HG02623 (cell line): Measurements from ENCODE around the gene NCBP3.
A peak's percentile ranks its signal among the peaks of the same experiment; 100 is the strongest.

Experiments used
- ATAC-seq: cut with Tn5 transposase; IDR thresholded peaks from one replicate; pipeline ENCODE4 v1.9.1; 2021; ENCODE audit warnings: moderate library complexity; ENCODE audit not compliant: unreplicated experiment

The NCBP3 gene

DNA sequence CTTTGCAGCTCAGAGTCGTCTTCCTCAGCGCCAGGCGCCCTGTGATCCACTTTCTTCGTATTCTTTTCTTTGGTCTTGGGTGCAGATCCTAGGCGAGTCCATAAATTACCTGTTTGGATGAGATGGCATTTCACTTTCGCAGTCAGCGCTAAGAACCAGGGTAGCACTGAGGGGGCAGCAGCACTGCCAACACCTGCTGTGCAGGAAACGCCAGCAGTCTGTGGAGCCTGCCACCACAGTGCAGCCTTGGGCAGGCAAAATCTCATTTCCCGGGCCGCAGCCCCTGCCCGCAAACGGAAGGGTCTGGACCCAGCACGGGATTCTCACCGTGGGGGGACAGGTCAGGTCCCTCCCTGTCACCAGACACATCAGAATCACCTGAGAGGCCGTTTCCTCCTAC is 32.9 kb downstream of the NCBP3 start:
- no peak for ATAC-seq

DNA sequence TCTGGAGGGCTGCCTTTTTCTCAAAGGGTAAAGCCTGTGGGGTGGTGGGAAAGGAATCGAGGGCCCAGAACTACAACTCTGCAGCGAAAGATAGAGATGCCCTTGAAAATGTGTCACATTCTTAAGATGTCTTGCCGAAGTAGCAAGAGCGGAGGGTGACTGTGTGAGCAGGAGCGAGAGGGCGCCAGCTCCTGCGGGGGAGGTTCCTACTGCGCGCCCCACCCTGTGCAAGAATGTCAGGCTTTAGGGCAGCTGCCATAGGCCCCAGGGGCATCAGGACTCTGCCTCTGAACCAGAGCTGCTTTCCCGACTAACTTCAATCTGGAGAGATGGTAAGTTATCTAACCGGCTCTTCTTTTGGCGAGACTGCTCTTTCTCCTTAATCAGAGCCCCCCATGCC is 33.3 kb downstream of the NCBP3 start:
- ATAC-seq, result no peak

DNA sequence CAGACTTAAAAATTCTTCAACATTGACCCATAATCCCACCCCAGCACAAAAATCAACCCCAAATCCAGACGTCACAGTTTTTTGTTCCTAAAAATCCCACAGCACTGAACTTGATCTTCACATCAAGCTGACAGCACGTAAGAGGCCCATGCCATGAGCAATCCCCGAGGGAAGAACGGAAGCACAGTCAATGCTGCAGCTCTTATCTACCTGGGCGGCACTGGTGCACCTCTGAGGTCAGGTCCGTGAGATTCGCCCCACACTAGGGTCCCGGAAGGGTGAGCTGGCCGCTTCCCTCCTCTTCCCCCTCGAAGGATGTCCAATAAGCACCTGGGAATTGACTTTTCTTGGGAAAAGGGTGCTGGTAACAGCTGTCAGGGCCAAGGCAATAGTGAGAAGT is 33.8 kb downstream of the NCBP3 start:
- ATAC-seq, result no peak

DNA sequence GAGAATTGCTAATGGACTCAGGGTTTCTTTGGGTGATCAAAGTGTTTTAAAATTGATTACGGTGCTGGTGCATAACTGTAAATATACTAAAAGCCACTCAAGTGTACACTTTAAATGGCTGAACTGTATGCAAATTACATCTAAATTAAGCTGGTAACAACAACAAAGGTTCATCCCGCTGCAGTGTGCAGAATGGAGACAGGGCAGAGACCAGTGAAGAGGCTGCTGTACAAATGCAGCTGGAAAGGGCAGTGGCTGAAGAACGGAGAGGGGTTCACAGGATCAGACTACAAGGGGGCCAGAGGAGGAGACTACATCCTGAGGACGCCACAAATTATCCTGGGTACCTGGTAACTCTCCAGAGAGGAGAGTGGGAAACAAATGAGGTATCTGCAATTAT is 36.0 kb downstream of the NCBP3 start:
- ATAC-seq, result no peak

DNA sequence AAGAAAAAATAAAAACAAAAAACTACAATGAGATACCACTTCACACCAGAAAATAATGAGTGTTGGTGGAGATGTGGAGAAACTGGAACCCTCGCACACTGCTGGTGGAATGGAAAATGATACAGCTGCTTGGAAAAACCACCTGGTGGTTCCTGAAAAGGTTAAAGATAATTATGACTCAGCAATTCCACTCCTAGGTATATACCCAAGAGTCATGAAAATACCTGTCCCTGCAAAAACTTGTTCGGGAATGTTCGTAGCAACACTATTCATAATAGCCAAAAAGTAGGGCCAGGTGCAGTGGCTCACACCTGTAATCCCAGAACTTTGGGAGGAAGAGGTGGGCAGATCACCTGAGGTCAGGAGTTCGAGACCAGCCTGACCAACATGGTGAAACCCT is 36.9 kb downstream of the NCBP3 start:
- ATAC-seq, result no peak

DNA sequence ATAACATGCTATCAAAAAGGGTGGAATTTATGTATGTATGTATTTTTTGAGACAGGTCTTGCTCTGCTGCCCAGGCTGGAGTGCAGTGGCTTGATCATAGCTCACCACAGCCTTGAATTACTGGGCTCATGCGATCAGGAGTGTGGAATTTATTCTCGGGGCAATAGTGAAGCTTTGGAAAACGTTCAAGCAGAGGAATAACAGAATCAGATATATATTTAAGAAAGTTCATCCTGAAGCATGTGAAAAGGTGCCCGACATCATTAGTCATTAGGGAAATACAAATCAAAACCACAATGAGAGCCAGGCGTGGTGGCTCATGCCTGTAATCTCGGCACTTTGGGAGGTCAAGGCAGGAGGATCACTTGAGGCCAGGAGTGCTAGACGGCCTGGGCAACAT is 37.3 kb downstream of the NCBP3 start:
- no peak for ATAC-seq

DNA sequence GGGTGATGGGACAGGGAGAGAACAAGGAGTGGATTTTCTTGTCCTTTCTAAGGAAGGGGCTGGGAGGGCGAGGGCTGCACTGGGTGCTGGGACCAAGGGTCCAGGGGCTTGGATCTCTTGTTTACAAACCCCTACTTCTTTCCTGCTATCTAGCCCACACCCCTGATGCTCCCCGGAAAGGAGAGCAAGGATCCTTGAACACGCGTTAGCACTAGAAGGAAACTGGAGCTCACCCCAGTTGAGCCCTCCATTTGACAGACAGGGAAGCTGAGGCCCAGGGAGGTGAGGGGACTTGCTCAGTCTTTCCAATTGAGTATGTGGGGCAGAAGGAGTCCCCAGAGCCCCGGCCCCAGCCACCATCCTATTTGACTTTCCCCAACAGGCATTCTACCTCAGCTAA is 40.5 kb downstream of the NCBP3 start:
- no peak for ATAC-seq

DNA sequence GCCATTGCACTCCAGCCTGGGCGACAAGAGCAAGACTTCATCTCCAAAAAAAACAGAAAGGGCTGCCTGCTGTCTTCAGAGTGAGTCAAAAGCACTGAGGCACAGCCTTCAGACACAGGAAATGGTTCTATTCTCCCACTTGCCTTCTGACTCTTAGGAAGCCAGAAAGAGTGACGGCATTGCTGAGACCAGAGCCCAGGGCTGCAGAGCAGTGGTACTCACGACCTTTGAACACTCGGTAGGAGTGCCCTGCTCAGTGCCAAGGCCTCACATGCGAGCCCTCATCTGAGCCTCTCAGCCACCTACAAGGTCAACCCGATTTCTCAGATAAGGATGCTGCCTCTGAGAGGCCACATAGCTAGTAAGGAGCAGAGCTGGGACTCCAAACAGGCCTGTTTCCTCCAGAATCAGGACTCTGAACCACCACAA is 41.5 kb downstream of the NCBP3 start:
- ATAC-seq, result peak; percentile 45

DNA sequence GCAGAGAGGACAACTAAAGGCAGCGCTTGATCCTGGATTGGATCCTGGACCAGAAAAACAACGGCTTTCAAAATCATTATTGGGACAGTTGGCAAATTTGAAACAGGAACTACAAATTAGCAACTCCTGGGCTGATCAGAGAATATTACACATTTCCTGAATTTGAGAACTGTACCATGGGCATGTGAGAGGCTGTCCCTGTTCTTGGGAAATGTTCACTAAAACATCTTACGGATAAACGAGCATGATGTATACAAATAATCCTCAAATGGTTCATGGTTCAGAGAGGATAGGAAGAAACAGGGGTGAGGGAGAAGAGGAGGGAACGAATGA is 42.8 kb downstream of the NCBP3 start:
- ATAC-seq, result no peak

DNA sequence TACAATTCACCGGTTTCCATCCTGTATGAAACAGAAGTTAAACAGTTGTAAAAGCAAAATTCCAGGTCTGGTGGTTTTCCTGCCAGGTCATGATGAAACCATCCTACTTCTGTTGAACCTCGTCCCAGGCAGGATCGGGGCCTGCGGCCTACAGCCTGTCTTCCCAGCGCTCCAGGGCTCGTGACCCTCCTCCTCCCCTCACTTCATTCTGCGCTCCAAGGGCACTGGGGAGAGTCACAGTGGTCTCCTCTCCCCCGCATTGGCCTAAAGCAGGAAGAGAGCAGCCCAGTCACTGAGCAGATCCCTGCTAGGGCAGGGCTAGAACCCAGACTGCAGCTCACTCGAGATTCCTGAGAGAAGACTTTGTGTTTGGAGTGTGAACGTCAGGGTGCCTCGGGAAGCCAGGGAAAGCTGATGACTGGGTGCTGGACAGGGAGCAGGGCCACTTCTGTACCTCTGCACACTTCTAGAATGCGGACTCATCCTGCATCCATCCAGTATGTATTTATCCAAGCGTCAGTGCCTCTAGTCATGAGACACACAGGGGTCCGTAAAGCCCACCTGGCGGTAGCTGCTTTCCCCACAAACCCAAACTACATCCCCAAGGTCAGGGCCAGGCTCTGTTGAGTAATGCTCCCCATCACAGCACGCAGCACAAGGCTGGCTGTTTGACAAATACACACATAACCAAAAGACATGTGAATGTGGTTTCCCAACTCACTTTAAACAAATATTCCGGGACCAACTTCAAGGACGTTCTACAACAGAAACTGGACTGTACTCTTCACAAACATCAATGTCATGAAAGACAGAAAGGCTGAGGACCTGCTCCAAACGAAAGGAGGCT is 43.4 kb downstream of the NCBP3 start:
- ATAC-seq, result no peak

DNA sequence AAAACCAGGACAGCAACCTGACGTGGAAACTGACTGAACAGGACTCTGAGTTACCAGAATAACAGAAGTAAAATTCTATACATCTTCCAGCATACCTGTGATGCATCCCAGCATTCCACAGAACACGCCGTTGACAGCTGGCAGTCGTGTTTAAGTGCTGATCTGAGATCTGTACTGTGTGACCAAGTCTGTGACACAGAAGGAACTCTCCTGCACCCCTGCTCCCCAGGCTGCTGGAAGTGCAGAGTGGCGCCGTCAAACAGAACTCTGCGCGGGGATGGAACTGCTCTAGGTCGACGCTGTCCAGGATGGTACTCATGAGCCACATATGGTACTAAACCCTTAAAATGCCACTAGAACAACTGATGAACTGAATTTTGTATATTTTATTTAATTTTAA is 44.3 kb downstream of the NCBP3 start:
- ATAC-seq, result no peak

DNA sequence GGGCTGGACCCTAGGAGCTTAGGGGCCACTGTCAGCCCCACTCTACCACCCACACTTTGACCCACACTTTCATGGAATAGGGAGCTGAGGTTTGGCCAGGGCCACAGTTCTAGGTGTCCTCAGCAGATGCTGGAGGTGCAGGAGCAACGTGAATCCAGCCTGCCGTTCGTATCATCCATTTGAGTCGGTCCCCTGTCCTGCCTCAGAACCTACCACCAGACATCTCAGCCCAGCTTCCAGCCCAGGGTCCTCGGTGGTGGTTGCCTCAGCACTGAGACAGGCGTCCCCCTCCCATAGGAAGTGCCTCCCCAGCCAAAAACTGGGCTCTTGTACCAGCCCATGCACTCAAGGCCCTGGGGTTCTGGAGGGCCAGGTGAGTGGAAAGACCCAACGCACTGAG is 44.7 kb downstream of the NCBP3 start:
- ATAC-seq, result no peak

DNA sequence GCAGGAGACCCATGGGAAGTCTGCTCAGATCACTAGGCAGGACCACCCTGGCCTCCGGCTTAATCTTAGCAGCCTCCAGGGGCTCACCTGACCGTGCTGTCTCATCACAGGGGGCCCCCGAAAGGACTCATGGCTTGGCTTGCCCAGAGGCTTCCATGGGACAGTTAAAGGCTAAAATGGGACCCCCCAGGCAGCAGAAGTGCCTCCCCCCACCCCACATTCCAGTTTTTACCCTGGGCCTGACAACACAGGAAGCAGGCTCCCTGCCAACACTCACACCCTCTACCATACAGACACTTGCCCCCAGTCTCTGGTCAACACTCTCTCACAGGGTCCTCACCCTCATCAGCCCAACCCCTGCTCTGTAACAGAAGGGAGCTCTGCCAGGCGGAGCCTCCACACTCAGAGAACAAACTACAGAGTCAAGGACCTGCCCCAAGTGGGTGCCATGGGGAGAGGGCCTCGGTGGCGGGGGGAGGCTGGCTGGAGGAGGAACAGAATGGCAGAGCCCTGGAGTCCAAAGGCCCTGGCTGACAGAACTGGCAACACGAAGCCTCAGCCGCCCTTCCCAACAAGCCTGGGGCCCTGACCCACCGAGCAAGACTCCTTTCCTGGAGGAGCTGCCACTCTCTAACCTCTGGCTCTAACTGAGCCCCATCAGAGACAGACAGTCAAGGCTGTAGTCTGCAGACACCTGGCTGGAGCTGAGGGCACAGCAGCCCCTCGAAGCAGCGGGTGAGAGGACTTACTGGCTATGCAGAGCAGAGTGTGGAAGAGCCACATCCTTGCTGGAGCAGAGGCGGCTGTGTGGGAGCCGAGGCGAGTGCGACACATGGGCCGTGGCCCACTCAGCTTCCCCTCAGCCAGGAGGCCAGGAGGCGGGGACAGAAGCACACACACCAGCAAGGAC is 45.4 kb downstream of the NCBP3 start, which contains the start of gene ITGAE:
Gene ITGAE, minus strand, starts transcription at position 827 of the 910 bp plus-strand sequence. Its CDS starts 44 bp downstream, at position 783.
- ATAC-seq, result no peak

DNA sequence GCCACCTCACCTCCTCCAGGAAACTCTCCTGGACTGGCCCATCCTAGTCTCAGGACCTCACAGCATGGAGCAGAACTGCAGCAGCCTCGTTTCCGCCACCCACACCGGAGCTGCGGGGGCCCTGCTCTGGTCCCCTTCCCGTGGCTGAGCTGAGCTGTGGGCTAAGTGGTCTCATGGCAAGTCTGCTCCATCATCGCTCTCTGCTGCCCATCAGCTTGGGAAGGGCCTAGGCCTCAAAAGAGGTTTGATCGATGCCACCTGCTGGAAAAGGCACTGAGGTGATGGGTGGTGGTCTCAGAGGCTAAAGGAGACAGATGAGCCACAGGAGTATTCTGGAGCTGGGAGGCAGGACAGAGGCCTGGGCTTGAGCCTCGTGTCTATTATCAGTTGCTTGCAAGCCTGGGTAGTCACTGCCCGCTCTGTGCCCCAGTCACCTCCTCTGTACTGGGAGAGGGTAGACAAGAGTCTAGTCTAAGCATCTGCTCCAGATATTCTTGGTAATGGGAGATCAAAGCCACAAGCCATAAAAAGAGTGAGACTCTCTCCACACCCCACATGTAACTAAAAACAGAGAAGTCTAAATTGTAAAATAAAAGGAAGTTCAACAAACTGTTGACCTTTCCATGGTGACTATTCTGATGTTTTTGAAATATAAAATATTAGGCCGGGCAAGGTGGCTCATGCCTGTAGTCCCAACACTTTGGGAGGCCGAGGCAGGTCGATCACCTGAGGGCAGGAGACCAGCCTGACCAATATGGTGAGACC is 46.7 kb downstream of the NCBP3 start:
- ATAC-seq, result no peak

DNA sequence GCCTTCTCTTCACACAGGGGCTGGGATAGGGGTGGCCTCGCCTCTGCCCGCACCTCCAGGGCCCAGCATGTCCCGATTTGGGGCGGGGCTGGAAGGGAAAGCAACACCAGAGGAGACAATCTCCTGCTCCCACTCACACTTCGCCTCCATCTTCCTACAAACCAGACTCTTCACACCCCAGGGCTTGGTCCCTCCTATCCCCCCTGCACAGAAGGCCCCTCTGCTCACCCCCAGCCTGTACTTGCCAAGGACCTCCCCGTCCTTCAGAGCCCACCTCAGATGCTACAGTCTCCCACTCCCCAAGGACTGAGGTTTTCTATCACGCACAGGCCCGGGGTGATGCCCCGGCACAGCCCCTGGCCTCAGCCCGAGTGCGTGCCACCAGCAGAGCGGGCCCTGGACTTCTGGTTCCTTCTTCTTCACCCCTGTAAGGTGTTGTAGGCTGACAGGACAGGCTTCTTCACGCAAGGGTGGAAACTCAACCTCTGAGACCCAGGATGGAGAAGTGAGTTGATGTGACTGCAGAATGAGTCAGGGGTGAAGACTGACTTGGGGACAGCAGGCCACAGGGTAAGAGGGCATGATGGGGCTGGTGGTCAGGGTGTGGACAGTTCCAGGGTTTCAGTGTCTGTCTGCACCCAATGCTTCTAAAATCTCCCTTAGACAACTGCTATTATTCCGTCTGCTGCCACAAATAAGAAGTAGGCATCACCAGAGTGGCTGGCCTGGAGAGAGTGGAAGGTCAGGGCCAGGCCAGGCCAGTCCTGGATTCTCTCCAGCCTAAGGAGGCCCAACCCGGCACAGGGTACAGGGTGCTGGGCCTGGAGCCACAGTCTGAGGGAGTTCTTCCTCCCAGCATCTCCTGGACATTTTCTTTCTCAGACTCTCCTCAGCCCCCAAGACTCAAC is 47.5 kb downstream of the NCBP3 start:
- no peak for ATAC-seq

DNA sequence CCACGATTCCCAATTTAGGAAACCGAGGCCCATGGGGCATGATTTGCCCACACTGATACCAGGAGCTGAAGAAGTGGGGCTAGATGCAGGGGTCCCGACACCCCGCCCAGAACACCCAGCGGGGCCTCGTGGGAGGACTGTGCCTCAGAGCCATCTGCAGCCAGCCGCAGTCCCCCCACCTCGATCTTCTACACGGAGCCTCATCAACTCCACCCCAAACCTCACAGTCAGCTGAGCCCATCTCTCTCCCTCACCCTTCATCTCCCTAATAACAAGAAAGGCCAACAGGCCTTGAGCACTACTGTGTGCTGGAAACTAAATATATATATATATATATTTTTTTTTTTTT is 49.2 kb downstream of the NCBP3 start:
- ATAC-seq, result no peak

DNA sequence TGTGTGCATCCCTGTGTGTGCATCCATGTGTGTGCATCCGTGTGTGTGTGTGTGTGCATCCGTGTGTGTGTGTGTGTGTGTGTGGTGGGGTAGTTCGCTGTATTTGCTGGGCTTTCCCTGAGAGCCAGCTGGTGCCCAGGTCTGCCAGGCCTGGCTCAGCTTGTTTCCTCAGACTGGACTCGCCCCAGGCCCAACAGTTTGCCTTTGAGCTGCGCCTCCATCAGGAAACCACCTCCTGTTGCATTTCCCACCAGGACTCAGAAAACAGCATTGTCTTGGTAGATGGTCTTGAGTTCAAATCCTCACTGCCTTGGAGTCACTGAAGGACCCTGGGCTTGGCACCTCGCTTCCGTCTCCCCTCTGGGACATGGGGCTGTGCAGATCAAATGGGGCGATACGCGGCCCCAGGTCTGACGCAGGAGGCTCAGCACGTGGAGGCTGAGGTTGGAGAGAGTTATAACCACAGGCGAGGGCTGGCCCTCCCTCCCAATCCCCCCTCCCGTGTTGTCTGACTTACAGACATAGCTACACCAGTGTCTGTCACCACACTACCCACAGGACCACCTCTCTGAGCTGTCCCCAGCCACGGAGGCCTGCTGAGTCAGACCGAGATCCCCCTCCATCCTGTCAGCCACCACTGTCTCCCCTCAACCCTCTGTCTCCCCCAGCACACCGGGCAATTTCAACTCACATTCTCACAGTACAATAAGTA is 49.8 kb downstream of the NCBP3 start:
- peak; percentile 63 for ATAC-seq

DNA sequence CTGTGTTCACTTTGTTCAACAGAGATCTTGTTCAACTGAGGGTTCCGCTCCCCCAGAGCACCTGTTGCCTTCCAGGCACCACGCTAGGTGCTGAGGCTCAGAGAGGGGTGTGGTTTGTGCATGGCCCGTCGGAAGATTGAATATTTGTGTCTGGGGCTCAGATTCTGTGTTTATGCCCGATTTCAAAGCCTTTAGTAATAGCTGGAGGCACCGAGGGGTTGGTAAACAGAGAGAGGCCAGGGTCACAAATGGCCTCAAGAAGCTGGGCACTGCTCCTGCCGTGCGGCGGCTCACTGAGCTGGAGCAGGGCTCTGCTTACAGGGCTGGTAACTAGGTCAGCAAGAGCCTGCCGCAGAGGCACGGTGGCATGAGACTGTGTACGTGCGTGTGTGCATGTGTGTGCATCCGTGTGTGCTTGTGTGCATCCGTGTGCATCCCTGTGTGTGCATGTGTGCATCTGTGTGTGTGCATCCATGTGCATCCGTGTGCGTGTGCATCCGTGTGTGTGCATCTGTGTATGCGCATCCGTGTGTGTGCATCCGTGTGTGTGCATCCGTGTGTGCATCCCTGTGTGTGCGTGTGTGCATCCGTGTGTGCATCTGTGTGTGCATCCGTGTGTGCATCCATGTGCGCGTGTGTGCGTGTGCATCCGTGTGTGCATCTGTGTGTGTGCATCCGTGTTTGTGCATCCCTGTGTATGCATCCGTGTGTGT is 50.5 kb downstream of the NCBP3 start:
- ATAC-seq, result no peak
